D341Med (cell line): ENCODE measurements around the gene LIX1.
"Not testable (repeated sequence)": the region's sequence is repeated elsewhere in the genome, so short reads cannot be mapped to it uniquely, and the experiment has no call there.

Experiments
- DNase-seq: peaks from one replicate; pipeline ENCODE4 v3.0.0; 2012; ENCODE audit warnings: low spot score

The LIX1 gene

DNA sequence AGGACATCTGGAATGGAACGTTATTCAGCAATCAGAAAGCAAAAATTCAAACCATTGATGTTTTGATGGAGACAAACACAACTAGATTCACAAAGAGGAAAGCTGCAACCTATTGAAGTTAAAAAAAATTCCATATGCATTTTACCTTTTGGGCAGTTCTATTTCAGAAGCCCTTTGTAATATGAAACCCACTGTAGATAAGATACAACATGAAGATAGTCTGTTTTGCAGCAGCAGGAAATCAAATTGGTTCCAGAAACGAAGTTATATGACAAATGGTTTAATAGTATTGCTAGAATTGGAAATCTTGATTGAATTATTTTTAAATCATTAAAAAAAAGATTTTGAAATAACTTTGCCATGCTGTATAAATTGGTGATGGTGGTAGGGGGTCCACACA, 872 bp downstream of the LIX1 start:
- no peak for DNase-seq

DNA sequence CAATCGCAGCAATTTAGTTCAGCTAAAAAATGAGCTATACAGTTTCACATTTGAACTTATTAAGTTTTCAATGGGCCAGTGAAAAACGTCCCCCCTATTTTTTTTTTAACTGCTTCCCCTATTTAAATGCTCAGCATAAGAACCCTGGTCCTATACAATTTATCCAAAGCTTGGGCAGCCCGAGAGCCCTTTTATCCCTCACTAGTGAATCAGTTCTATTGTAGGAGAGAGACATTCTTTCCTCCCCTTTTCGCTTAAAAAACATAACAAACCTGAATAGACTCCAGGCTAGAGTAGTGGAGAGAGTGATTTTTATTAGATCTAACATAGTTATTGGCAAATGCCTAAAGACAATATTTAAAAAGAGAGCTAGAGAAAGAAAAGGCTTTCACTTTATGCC, 1.4 kb downstream of the LIX1 start:
- no peak for DNase-seq

DNA sequence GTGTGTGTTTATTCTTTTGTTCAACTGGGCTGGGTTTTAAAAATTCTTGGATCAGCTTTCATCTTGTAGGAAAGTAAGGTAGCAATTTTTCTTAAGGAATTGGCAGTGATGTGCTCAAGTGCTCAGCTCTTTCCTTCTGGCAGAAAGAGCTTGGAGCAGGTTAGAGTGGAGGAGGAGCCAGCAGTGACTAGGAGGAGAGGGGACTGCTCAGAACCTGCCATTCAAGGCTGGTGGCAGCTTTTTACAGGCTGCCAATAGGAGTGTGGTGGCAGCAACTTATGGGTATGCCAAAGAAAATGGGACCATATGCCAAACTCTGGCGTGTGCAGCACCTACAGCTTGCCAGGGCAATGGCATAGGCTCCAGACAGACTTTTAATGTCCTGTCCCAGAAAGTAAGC, 2.2 kb downstream of the LIX1 start:
- DNase-seq: not testable (repeated sequence)

DNA sequence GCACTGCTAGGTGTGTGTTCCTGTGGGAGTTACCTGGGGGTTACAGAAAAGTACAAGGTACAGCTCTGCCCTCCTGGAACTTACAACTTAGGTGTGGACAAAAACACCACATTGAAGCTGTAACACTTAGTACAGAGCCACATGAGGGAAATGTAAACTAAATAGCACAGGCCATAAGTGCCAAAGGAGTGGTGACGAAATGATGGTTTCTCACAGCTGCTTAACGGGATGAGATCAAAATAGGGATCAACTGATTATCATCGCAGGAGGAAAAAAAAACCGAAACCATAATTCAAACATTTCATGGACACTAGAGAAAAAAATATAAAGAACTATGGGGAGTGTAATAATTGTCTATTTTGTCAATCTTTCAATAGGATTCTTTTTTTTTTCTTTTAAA, 5.9 kb downstream of the LIX1 start:
- DNase-seq: no peak

DNA sequence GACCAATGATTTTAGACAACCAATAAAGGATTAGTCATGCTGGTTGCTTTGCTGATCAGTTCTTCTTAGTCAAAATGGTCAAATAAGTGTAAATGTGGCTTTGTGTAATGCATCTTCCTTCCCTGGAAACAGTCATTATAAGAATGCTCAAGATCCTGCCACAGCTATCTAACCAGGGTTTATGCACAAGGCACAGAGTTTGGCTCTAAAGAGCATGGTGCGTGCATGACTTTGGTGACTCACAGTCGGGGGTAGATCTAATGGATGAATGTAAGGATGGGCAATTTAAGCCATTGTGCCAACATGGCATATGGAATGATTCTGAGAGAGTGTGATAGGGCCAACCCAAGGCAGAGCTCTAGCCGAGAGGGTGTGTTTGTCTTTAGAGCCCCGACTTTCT, 6.5 kb downstream of the LIX1 start:
- DNase-seq: no peak

DNA sequence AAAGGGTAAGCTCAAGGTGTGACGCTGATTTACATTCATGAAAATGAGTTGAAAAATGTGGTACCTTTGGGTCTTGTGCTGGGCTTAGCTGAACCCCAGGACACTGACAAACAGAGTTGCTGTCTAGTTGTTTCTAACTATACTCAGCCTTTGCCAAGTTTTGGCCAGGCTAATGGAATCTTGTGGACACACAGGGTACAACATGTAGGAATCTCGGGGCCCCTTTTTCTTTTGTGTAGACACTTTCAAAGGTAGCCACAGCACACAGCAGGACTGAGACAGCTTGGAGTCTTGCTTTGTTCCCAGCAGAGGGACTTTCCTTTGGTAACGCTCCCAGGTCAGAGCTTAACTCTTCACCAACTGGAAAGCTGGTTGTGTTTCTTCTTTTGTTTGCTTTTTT, 7.8 kb downstream of the LIX1 start:
- no peak for DNase-seq

DNA sequence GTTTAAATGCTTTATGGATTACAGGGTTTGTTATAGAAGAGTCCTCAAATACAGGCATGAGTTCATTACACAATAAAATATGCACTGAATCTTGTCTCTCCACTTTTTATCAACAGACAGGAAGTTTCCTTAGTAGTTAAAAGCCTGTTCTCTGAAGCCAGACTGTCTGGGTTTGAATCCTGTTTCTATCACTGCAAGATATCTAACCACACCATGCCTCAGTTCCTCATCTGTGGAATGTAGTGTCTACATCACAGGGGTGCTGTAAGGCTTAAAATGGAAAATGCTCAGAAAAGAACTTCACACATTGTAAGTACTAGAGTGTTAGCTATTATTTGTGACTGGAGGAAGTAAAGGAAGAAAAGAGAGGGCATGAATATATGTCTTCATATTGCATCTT, 9.3 kb downstream of the LIX1 start:
- DNase-seq: no peak

DNA sequence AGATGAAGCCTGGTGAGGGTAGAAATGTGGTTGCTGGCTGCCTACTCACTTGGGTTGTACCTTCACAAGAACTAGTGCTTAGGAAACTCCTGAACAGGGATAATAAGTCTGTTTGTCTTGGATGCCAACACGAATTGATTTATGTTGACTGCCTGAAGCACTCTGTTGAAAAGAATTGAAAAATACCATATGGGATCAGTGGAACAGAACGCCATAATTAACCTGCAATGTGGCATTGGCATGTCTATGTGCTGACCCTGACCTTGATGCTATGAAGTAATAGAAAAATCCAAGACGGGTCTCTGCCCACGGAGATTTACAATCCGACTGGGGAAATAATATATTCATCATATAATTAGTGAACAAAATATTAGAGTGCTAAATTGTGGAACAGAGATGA, 10.5 kb downstream of the LIX1 start:
- DNase-seq: no peak

DNA sequence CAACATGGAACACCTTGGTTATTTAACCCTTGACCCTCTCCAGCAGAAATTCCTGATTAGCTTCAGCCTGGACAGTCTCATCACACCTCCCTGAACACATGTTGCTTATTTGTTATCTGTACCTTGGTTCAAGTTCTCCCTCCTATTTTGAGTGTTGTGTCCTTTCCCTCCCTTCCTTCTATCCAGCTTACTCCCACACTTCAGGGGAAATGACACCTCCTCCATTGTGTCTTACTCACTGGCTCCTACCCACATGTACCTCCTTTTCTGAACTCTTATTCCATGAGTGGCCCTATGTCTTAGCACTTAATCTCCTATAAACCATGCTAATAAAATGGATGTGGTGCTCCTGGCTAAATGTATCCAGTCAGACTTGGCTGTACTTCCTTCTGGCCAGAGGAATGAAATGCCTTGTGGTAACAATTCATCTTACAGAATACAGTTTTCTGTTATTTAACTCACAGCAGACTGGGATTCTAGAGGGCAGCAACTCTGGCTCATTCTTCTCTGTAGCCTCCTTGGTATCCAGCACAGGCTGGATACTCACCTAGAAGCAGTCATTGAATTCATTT, 11.2 kb downstream of the LIX1 start:
- DNase-seq: no peak

DNA sequence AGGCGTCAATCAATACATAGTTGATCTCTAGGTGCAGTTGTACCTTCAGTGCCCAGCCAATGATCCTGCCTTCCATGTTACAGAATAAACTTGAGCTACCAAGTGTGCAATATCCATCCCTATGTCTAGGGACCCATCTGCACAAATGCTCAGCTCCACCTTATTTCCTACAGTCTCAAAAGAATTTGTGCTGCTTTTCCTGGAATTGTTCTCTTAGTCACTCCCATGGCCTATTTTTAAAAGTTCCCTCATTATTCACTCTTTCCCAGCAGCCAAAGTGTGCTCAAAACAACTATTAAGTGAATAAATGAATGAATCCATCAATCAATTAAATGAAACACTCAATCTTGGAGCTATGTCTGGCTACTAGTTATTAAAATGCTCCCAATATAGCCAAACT, 14.7 kb downstream of the LIX1 start:
- no peak for DNase-seq

DNA sequence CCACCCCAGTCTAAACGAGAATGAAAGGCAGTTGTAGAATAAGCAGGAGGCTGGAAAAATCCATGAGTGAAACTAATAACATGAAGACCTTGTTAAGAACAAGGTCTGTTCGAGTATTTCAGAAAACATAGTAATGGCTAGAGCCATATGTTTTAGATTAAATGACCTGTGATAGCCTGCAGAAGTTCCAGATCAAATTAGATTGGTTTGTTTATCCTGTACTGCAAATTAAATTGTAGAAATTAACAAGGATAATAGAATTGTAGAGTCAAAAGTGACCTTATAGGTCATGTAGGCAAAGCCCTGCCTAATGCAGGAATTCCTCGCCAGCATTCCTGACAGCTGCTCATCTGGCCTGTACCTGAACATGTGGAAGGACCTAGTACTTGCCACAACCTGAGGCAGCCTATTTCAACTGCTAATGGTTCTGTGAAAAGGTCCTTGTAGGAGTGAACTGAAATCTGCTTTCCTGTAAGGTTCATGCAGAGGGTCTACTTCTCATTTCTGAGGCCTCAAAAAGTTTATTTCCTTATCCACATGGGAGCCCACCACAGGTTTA, 17.2 kb downstream of the LIX1 start:
- DNase-seq: no peak

DNA sequence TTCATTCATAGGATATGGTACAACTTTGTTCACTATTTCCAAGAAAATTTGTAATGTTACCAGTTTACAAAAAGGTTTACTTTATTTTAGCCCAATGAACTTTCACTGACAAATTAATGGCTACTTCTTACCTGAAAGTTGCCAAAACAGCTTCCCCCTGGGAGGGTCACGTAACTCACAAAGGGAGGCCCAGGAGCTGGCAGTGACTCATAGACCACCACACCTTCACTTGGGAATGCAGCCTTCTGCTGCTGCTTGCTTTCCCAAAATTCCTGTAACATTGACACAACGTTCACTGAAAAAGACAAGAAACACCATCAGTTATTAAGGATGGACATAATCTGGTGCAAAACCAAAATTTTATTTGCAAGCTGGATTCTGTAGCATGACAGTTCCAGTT, 18.1 kb downstream of the LIX1 start:
- DNase-seq: no peak

DNA sequence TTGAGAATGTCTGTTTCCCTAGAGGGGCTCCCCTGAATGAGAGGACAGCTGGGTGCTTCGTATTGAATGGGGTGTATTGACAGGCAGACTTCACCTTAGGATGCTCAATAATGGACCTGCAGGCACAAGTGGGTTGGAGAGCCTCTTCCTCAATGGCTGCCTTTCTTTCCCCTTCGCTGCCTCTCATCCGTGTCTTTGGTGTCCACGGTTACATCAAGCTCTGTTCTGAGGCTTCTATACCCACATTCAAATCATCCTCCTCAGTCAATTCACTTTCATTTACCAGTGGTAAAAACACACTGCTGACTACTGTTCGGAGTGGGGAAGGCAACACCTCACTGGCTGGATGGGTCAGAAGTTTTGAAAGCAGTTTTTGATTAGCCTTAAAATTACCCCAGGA, 20.6 kb downstream of the LIX1 start:
- DNase-seq: no peak

DNA sequence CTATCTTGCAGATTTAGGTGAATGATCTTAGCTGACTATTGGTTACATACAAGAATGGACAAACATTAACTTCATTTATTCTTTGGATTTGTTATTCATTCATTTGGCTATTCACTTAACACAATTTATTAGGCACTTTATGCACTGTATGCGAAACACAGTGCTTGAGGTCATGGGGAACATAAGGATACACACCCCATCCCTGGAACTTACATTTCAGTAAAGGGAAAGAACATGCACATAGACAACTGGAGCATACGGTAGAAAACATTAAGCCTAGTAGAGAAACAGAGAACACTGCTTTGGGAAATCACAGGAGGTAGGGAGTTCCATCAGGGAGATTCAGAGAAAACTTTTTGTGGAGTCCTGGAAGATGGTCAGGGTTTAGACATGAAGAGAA, 22.2 kb downstream of the LIX1 start:
- no peak for DNase-seq

DNA sequence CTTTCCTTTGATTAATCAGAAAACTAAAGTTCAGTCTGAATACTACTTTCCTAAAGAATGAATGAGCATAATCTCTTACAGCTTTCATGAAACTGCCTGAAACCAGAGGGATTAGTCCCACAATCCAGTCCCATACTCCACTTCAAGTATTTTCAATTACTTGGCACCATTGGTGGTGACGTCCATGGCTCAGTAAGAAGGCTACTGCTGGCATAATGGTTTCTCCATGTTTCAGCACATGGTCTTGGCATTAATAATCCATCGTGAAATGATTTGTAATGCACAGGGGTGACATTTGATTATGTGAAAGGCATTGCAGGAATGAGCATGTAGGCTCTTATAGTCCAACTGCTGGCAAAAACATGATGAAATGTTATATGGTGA, 23.4 kb downstream of the LIX1 start:
- DNase-seq: no peak

DNA sequence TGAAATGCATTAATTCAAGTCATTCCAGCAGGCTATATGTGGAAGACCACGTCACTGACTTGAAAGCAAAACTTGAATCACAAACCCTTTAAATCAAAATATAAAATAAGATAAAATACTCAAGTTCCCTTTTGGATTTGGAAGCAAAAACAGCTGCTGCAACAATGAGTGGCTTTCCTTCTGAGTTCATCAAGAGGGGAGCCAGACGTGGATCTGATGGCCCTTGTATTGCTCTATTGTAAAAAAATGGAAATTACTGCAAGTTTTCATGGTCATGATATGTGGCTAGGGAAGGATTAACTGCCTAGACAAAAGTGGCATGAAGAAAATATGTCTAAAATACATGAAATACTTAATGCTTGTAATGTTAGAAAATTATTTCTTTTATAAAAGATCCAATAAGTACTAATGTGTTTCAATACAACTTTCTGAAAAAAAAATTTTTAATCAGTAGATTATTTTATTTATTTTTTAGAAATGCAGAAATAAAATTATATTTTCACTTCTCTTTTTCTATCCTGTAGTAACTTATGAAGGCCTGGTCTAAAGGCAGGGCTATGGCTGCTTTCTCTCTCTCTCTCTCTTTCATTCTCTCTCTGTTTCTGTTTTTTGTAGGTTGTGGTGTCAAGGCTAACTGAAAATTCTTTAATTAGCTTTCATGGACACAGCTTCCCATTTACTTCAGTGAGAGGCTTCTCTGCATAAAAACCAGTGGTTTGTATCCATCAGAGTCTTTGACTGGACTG, 24.0 kb downstream of the LIX1 start:
- DNase-seq: no peak

DNA sequence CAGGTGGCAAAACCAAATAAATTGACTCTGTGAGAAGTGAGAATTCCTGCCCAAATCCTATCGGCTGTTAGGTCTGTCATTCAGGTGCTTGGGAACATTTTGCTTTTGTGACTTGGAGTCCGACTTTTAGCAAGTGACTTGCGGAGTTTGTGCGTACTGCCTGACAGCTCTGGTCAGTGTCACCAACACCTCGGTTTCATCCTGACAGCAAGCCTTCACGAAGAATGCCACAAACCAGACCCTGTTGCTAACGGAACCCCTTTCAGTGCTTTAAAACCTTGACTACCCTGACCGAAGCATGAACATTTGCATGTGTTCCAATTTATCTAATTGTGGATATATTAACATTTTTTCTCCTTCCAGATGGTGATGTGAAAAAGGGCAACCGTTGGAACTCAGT, 26.5 kb downstream of the LIX1 start:
- no peak for DNase-seq

DNA sequence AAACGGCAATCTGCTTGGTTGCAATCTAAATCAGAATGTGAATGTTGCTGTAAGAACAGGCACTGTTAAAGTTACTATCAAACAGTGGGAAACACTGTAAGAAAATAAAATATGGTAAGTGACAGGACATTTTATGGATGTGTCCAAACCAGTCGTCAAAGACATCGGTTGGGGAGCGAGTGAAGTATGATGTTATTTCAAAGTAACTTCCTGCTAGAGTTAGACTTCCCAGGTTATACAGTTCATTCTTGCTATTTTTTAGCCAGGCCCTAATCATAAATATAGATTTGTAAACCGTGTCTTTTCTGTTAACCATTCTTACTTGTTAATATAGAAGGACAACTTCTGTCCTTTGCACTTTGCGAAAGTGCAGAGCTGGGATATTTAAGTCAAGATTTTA, 30.2 kb downstream of the LIX1 start:
- no peak for DNase-seq

DNA sequence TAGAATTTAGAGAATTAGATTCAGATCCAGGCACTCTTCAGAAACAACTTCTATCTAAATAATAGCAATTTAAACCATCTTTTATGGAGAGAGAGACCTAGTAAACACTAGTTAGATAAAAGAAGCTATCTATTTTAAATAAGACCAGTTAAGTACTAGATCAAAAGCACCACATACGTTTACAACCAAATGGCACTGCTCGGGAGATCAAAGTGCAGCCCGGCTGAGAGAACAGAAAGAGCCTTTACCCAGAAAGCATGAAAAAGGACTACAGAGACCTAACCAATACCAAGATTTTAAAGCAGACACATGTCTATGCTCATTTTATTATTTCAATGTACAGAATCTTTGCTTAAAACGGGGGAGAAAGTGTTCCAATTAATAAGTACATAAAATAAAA, 30.8 kb downstream of the LIX1 start:
- DNase-seq: no peak

DNA sequence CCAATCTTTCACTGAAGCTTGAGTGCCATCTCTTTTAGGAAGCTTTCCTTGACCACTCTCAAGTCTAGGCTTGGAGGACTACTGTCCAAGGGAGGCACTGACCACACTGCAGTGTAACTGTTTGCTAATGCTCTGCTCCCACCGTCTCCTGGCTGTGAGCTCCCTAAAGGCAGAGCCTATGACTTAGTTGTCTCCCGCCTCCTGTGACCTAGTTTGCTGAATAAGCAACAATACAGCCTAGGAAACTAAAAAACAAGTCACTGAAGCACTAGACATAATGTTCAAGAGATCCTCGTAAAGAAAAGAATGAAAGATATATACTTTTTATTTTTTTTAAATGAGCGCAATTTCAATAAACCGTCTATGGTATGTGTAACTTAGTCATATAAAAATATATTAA, 31.4 kb downstream of the LIX1 start:
- DNase-seq: no peak

DNA sequence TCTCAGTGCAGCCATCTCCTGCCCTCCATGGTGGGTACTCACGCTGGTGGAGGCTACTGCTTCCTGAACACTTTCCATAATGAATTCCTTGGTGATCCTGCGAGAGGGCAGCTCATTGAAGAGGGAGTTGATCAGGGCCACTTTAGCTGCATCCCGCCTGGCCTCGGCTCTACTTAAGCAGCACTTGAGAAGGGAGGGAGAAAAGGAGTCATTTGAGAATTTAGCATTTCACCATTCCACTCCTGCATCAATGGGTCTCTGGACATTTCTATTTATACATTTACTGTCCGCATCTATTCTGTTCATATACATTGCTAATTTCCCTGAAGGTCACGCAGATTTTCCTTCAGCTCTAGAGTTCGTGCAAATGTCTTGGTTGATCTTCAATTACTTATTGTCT, 35.1 kb downstream of the LIX1 start:
- DNase-seq: no peak

DNA sequence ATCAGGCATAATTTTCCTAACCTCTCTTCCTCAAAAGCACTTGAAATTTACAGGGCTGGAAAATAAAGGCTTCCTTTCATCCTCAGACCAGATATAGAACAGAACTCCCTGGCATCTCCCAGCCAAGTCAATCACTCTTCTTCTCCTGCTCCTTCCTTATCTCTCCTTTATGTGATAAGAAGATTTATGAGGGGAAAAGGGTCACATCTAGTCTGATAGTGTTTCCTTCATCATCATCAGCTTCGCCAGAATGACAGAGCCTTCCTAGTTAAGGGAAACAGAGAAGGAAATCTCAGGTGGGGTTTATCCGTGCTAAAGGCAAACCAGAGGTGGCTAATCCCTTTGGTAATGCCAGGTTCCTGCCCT, 36.2 kb downstream of the LIX1 start:
- no peak for DNase-seq

DNA sequence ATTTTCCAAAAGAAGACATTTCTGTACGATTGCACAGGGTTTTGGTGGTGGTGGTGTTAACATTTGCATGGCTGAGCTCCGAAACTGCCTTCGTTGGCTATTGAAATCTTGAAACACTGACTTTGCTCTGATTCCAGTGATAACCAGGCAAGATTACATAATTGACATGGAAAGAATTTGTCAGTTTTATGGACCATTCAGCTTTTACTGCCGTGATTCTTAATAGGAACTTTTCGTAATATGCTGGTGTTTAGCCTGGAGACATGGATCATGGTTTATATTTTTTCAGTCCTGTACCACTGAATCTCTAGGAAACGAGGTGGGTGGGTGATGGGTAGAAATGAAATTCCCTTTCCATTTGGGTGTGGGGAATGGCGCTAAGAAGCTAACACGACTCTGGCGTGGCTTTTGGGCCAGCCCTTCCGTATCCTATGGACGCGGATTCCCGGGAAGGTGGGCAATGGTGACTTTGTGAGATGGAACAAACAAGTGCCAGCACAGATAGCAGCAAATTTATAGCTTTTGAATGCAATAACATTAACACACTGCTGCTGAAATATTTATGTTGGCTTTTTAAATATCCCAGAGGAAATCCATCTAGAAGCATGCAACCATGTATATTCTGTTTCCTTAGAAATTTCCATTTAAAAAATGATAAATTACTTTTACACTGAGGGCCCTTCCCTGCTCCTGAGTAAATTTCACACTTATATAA, 36.8 kb downstream of the LIX1 start:
- no peak for DNase-seq
